ENCODE data around the gene CHMP1A.
"Not testable (repeated sequence)": the region's sequence is repeated elsewhere in the genome, so short reads cannot be mapped to it uniquely, and the experiment has no call there.

CHMP1A gene

DNA sequence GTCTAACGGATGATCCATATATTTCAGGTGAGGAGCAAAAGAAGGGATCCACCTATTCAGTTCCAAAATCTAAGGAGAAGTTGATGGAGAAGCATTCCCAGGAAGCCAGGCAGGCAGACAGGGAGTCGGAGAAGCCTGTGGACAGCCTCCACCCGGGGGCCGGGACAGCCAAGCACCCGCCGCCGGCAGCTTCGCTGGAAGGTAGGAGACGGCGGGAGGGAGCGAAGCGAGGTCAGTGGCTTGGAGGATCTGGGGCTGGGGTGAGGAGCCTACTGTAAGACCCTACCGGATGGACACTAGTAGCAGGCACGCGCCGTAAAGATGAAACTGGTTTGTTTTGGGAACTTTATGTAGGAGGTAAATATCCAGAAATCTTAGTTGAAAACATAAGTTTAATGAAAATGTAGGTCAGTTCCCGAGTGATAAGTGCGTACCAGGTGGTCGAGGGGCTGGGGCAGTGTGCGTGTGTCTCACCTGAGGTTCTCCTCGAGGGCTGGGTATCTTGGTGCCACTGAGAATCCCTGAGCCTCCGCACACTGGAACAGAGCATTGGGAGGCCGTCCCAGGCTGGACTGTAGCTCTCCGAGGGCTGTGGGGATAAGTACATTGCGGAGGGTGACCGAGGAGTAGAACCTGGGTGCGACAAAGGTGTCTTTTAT is 842 bp upstream of the CHMP1A start:
- DNase-seq (ENCODE audit: low read depth, low spot score) = no peak

DNA sequence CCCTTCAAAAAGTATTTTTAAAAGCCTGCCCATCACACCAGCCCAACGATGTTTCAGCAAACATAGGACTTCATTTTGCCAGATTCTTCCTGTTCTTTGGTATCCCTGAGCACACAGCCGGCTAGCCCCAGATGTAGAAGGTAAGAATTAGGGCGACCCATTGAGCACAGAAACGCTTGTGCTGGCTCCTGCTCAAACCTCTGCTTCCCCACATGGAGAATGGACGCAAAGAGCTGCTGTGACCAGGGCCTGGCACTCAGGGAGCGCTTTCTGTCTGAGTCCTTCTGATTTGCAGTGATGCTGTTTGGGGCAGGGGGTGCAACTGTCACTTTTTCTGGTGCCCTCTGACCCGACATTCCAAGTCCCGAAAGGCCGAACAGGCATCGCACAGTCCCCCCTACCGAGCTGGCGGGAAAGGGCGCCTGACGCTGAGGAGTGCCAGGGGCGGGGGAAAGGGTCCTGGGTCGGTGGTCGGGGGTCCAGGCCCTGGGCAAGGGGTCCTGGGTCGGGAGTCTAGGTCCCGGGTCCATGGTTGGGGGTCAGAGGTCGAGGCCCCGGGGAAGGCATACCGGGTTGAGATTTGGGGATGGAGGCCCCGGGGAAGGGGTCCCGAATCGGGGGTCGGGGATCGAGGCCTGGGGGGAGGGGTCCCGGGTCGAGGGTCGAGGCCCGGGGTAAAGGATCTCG is 930 bp downstream of the CHMP1A start:
- no peak for DNase-seq (ENCODE audit: low read depth, low spot score)

DNA sequence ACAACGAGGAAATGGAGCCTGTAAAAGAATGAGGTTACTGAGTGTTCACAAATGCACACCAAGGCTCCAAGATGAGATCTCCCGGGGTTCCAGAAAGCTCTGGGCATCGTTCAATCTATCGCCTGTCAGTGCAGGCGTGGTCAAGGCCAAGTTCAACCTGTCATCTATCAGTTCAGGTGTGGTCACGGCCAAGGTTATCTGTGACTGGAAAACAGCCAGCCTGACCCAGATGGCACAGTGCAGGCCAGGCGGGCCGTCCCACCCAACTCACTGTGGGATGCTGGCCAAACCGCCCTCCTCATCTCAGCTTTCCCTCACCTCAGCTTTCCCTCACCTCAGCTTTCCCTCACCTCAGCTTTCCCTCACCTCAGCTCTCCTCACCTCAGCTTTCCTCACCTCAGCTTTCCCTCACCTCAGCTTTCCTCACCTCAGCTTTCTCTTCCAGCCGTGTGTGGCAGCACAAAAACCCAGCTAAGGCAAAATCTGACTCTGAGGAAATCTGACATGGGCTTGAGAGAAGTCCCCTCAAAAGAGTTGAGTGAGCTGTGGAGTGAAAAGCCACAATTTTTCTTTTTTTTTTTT is 2.4 kb downstream of the CHMP1A start:
- DNase-seq (ENCODE audit: low read depth, low spot score) = no peak

DNA sequence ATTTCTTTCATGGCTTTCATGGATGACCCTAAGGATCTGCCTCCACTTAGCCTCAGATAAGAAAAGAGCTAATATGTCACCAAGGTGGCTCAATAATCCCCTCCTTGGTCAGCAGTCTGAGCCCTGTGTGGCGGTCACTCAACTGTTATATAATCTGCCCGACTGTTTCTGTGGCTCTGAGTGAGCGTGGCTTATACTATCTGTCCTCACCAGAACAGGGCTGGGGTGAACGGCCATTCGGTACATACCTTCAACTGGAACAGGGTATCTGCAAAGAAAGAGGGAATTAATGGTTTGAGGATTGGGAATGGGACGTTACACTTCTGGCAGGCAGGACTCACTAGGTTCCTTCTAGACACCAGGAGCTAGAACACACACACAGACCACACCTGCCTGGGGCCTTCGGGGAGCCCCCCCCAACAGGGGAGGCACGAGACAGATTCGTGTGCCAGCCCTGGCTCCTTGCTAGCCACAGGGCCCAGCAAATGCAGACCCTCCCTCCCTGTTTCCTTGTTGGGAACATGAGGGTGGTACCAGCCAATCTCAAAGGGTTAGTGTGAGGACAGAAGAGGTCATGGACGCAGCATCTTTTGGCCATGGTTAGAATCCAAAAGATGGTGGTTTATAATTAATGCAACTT is 3.7 kb downstream of the CHMP1A start:
- no peak for DNase-seq (ENCODE audit: low read depth, low spot score)

DNA sequence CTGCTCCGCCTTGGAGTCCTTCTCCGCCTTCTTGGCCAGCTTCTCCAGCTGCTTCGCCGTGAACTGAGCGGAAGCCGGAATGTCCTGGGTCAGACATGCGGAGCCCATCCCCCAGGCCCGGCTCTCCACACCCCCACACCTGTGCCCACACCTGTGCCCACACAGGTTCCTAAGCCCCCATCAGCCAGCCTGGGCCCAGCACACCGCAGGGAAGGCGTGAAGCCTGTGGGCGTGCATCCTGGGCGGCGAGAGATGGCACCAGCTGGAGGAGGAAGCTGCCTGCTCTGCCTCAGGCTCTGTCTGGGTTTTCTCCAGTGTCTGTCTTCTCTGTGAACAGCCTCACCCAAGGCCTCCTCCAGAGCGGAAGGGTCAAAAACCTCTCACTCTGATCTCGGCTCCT is 5.9 kb downstream of the CHMP1A start:
- no peak for DNase-seq (ENCODE audit: low read depth, low spot score)

DNA sequence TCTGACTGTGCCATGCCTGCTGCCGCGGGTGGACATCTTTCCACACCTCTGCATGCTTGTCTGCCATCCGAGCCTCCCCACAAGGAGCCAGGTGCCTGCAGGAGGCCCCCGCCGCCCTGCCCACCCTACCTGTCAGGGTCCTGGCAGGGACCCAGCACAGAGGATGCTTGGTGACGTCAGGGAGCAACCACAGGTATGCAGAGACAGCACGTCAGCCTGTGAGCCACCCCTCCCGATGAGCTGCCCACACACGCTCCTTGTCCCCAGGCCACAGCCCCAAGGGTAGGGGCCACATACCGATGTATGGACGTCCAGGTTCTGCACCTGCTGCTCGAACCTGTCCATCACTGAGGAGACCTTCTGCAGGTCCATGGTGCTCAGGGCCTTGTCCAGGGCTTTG is 10.6 kb downstream of the CHMP1A start:
- no peak for DNase-seq (ENCODE audit: low read depth, low spot score)

DNA sequence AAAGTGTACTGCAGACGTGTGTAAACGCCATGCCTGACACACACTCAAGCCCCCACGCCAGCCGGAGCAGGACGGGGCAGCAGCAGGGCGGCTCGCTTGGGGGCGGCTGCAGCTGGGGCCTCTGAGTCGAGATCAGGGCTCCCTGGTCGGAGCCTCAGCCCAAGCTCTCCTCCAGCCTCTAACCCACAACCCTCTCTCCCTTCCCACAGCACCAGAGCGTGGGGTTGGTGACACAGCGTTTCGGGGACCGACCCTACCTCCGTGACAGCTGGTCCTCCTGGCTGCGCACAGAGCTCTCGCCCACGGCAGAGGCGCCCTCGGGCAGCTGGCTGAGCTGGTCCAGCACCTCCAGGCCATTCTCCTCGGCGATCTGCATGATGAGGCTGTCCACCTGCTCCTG is 11.2 kb downstream of the CHMP1A start:
- DNase-seq (ENCODE audit: low read depth, low spot score) = no peak

DNA sequence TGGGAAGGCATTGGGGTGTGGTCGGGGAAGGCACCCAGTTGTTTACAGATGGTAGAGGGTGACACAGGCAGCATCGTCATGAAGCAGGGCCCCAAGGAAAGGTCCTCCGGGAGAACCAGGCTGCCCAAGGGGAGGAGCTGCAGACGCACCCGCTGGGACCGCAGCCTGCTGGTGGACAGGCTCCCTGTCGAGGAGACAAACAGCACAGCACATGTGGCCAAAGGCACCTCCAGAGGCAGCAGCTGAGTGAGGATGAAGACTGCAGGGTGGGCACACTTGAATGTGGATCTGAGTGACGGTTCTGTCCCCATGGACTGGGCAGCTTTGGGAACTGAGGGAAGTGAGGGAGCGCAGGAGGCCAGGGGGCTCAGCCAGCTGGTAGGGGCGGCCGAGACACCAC is 12.4 kb downstream of the CHMP1A start:
- DNase-seq (ENCODE audit: low read depth, low spot score) = no peak

DNA sequence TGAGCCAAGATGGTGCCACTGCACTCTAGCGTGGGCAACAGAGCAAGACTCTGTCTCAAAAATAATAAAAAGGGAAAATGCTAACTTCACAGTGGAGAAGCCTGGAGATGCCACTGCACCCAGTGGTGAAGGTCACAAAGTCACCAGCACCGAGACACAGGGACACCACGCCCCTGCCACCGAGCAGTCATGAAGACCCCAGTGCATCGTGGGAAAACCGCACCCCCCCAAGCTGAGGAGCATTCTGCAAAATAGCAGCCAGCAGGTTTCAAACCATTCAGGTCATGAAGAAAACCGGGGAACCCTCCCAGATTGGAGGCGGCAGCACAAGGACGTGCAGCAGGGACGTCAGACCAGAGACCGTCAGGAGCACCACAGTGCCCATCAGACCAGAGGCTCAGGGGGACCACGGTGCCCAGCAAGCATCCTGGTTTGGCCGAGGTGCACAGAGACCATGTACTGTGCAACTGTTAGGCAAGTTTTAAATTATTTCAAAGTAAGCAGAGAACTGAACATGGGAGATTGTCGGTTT is 13.7 kb downstream of the CHMP1A start:
- no peak for DNase-seq (ENCODE audit: low read depth, low spot score)

DNA sequence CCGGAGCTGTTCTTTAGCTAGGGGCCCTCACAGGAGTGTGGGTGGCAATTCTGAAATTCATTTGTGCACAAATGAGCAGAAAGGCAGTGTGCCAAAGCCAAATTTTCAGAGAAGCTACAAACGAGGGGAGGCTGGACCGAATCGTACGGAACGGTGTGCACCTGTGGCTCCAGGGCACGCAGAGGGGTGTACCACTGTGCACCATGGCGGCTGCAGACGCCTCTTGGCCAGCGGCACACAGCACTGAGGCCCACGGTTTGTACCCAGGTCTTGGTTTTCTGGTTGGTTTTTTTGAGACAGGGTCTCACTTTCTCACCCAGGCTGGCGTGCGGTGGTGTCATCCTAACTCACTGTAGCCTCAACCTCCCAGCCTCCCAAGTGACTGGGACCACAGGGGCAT is 14.9 kb downstream of the CHMP1A start:
- DNase-seq (ENCODE audit: low read depth, low spot score) = no peak

DNA sequence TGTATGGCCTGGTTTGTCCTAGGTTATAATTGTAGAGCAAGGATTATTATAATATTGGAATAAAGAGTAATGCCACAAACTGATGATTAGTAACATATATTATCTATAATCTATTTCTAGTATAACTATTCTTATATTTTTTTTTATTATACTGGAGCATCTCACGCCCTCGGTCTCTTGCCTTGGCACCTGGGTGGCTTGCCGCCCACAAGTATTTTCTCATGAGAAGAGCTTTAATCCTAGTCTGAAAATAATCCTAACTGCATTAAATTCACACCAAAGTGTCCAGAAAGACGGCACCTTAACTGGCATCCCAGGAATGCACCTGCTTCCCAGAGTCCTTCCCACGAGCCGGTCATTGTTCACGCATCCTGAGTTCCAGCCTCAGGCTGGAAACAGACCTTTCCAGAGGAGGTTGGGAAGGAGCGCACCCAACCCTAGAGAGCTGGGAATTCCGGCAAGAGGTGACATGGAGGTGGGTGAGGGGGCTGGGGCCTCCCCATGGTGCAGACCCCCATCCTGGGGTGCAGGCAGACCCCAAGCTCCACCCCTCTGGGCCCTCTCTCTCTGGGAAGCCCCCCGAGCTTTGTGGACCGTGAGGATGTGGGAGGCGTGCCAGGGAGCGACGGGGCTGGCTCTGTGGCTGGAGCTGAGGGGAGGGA is 15.9 kb downstream of the CHMP1A start:
- no peak for DNase-seq (ENCODE audit: low read depth, low spot score)

DNA sequence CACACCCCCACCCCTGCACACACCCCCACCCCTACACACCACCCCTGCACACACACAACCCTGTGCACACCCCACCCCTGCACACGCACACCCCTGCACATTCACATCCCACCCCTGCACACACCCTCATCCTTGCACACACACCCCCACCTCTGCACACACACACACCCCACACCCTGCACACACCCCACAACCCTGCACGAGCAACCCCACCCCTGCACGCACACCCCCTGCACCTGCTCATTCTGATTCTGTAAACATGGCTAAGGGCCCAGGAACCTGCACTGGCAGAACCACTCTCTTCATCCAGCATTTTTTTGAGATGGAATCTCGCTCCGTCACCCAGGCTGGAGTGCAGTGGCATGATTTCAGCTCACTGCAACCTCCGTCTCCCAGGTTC is 18.1 kb downstream of the CHMP1A start:
- no peak for DNase-seq (ENCODE audit: low read depth, low spot score)

DNA sequence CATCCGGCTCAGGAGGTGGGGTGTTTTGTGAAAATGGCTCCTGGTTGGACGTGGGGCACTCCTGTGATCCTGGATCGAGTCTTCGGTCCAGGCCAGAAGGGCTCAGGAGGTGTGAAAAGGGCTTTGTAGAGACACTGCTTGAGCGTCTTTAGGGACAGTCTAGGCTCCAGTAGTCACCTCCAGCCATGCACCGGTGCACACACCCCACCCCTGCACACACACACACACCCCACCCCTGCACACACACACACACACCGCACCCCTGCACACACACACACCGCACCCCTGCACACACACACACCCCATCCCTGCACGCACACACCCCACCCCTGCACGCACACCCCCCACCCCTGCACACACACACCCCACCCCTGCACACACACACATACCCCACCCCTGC is 19.1 kb downstream of the CHMP1A start:
- DNase-seq (ENCODE audit: low read depth, low spot score) = no peak

DNA sequence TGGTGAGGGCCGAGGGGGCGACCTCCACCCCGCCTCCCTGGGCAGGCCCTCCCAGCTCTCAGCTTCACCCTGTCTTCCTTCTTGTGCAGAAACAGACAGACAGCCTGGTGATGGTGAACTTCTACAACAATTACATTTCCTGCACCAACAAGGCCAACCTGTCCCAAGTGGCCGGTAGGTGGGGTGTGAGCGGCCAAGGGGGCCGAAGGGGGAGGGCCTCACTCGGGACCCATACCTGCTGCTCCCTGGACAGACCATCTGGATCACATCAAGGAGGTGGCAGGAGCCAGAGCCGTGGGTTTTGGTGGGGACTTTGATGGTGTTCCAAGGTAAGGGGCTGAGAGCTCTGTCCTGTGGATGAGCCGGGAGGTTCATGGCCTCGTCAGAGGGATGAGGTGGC is 20.1 kb downstream of the CHMP1A start:
- DNase-seq (ENCODE audit: low read depth, low spot score) = no peak

DNA sequence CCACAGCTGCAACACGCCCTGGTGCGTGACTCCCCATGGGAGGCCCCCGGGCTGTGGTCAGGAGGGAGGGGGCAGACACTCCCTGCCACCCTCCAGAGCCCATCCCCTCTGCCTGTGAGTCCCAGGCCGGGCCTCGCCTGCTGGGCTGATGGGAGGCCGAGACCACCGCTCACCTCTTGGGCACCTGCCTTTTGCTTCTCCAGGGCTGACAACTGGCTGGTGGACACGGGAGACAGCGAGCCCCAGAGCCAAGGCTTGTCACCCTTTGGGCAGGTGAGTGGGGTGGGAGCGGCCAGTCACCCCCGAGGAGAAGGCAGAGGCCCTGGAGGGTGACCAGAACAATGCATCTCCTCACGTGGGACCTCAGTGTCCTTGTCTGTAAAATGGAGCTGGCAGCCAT is 20.8 kb downstream of the CHMP1A start:
- DNase-seq (ENCODE audit: low read depth, low spot score) = no peak

DNA sequence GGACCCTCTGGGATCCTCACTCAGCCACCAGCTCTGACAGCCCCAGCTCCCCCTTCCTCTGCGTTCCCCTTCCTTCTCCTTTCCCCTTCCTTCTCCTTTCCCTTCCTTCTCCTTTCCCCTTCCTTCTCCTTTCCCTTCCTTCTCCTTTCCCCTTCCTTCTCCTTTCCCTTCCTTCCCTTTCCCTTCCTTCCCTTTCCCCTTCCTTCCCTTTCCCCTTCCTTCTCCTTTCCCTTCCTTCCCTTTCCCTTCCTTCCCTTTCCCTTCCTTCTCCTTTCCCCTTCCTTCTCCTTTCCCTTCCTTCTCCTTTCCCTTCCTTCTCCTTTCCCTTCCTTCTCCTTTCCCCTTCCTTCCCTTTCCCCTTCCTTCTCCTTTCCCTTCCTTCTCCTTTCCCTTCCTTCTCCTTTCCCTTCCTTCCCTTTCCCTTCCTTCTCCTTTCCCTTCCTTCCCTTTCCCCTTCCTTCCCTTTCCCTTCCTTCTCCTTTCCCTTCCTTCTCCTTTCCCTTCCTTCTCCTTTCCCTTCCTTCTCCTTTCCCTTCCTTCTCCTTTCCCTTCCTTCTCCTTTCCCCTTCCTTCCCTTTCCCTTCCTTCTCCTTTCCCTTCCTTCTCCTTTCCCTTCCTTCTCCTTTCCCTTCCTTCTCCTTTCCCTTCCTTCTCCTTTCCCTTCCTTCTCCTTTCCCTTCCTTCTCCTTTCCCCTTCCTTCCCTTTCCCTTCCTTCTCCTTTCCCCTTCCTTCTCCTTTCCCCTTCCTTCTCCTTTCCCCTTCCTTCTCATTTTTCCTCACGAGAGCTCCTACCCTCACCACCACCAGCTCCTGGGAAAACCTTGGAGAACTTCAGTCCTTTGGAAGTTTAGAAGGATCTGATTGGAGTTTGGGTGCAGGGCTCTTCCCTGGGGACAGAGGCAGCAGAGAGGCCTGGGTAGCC is 22.8 kb downstream of the CHMP1A start:
- not testable (repeated sequence) for DNase-seq (ENCODE audit: low read depth, low spot score)

DNA sequence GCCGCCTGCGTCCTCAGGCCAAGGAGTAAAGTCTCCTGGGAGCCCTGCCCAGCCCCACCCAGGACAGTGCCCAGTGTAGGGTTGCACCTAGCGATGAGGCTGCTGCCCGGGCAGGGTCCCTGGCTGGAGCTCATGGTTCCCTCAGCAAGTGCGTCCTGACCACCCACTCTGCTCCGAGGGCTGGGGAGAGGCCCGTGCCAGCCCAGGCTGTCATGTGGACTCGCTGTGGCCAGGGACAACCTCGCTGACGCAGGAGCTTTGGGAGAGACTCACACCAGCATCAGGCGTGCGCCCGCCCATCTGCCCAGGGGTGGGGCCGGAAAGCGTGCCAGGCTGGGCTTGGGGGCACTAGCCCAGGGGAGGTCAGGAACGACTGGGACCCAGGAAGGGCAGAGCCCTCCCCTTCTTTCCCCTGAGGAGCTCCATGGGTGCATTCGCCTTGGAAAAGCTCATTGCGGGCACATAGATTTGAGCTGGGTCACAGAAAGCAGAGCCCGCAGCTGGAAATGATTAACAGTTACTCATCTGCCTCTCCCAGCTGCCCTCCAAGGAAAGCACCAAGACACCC is 24.4 kb downstream of the CHMP1A start:
- DNase-seq (ENCODE audit: low read depth, low spot score) = no peak

DNA sequence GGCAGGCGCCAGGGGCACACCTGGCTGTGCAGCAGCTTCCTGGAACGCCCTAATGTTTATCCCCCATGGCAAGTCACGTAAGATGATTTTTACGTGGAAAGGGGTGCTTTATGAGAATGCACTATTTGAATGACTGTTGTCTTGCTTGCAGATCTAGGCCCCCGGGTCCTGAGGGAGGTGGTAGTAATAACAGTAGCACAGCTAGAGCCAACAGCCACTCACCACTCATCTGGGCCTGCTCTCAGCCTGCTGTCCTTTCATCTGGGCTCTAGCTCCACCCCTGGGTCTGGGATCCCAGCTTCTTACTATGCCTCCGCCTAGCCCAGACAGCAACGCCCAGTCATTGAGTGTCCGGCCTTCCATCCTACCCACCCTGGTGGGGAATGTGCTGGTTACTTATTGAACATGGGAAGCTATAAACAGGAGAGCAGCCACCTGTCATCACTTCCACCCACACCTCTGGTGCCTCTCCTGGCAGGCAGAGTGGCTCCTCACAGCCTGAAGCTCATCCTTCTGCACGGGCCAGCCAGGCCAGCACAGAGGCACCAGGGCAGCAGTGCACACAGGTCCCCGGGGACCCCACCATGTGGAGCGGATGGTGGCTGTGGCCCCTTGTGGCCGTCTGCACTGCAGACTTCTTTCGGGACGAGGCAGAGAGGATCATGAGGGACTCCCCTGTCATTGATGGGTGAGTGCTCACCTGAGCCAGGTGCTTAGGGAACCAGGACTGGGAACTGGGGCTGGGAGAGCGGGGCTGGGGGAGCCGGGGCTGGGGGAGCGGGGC is 27.5 kb downstream of the CHMP1A start:
- no peak for DNase-seq (ENCODE audit: low read depth, low spot score)

All from smooth muscle cell of the brain vasculature (primary cell).